ENCODE measurements around the gene RPS3A. TPM values are rescaled to one million over a fixed set of nuclear protein-coding genes. Genes with fewer than 3 reads are reported as not detected.

Gene RPS3A
- total and polyA plus RNA-seq, 2 donors (not counting 3 experiments of a cell fraction or from before 2014, with no cell fraction given) = 1,367 to 1,494 TPM

- Histone ChIP-seq H3K9me3 (replicated peaks; ENCODE audit: control insufficient read depth, insufficient read depth, low read length) (no peaks in the 10 kb centered on the region), H3K4me3 (replicated peaks in 1 of 3; ENCODE audit: insufficient read depth in 1 of 3, low read depth in 1 of 3, low read length in 3 of 3) (no peak overlapping the region), H3K79me2 (ENCODE audit: control insufficient read depth, insufficient read depth, low read length) (no peaks in the 10 kb centered on the region), H3K9ac (replicated peaks; ENCODE audit: extremely low read depth, insufficient read depth, low read length) (no peak overlapping the region), H3K27me3 (ENCODE audit: control insufficient read depth in 2 of 2, insufficient read depth in 2 of 2, low read length in 2 of 2) (no peaks in the 10 kb centered on the region), H4K20me1 (replicated peaks; ENCODE audit: control insufficient read depth, extremely low read depth, insufficient read depth, low read length) (no peaks in the 10 kb centered on the region), H3K4me1 (ENCODE audit: control insufficient read depth, extremely low read depth, insufficient read depth, low read length) (peaks cover 4% of the 10 kb centered on the region), H3K36me3 (ENCODE audit: control insufficient read depth in 2 of 2, extremely low read depth in 1 of 2, insufficient read depth in 2 of 2, low read length in 2 of 2) (no peaks in the 10 kb centered on the region), H3K4me2 (ENCODE audit: insufficient read depth, low read length) (no peak overlapping the region), H3K9me1 (replicated peaks; ENCODE audit: control insufficient read depth, extremely low read depth, insufficient read depth, low read length) (no peaks in the 10 kb centered on the region), H2AFZ (ENCODE audit: low read depth, low read length) (no peak overlapping the region), H3K27ac (ENCODE audit: insufficient read depth, low read depth, low read length) (no peak overlapping the region)
- FAIRE-seq (no peak), DNase-seq (ENCODE audit: low read depth, low spot score) (no peak)
- BruUV-seq (replicated peaks) = no TSS peak
- ChIA-PET POLR2A (no interaction called here), CTCF (interaction anchor here (1.3 kb wide), 1 partner anchor 14 kb away, joined by 3 read pairs; no protein-coding TSS in a partner anchor)
- intact Hi-C loops (cut with micrococcal nuclease) = no loop called here
- no peak for TF ChIP-seq POLR2A (IDR thresholded peaks at IDR 0.05; ENCODE audit: low read depth, low read length)
- TF ChIP-seq, protein P1, sequence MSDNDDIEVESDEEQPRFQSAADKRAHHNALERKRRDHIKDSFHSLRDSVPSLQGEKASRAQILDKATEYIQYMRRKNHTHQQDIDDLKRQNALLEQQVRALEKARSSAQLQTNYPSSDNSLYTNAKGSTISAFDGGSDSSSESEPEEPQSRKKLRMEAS (IDR thresholded peaks at IDR 0.05; ENCODE audit: insufficient read depth, insufficient read length) = no peak
- TF ChIP-seq MYC (IDR thresholded peaks at IDR 0.05; ENCODE audit: low read depth, low read length) = no peak
- TF ChIP-seq GATA2 (IDR thresholded peaks at IDR 0.05; ENCODE audit: insufficient read depth, insufficient read length, low read depth, low read length) = no peak
- TF ChIP-seq JUN (IDR thresholded peaks at IDR 0.05; ENCODE audit: borderline replicate concordance, insufficient read depth, insufficient read length, low read depth) = no peak
- no peak for TF ChIP-seq CTCF (IDR thresholded peaks at IDR 0.05; ENCODE audit: extremely low read depth in 1 of 2, insufficient read depth in 1 of 2, low read depth in 1 of 2, low read length in 2 of 2)
- no peak for TF ChIP-seq FOS (IDR thresholded peaks at IDR 0.05; ENCODE audit: borderline replicate concordance, insufficient read depth, low read length)
- TF ChIP-seq POLR2AphosphoS5 (IDR thresholded peaks at IDR 0.05; ENCODE audit: insufficient read depth, low read depth, low read length) = no peak
- TF ChIP-seq EZH2 (IDR thresholded peaks at IDR 0.05; ENCODE audit: borderline replicate concordance, low read depth, low read length, severe bottlenecking) = no peak
- dilution Hi-C loops (cut with MboI; ENCODE audit: extremely low pct_ligation_motif_present, low sequenced_read_pairs) = no loop called here
Measured at GRCh38 chr4:151094290-151094751, 5.1 kb upstream of the RPS3A start.

Data from endothelial cell of umbilical vein (primary cell).